Stimulated activated CD4-positive, alpha-beta T cell treated with anti-CD3 and anti-CD28 coated beads, TNF-alpha, amount 100 ng/mL, for 24 hours (primary cell): ENCODE data around the gene PLPPR2.
"Not testable (repeated sequence)": the region's sequence is repeated elsewhere in the genome, so short reads cannot be mapped to it uniquely, and the experiment has no call there.

ENCODE experiments used
- DNase-seq, 3 experiments: peaks; one replicate each; pipeline ENCODE4 v3.0.0-alpha.2; 2020; ENCODE audit warnings: low read depth in 3 of 3

PLPPR2 gene

GRCh38 chr19:11355160-11356073 is at the start of gene PLPPR2:
PLPPR2 (plus strand) TSS chr19:11355432; CDS start chr19:11357674, 2,242 bp downstream.
- peak; percentile 71 to 86 (median 75) for DNase-seq

GRCh38 chr19:11306337-11306736 is 48.9 kb upstream of the PLPPR2 start:
- no peak for DNase-seq

- not testable (repeated sequence) for DNase-seq
Observed at GRCh38 chr19:11320278-11320995, 34.8 kb upstream of the PLPPR2 start.

GRCh38 chr19:11321191-11322126 is 33.8 kb upstream of the PLPPR2 start:
- no peak for DNase-seq

- no peak for DNase-seq
Observed at GRCh38 chr19:11322269-11323024, 32.8 kb upstream of the PLPPR2 start.

GRCh38 chr19:11323601-11324078 is 31.6 kb upstream of the PLPPR2 start:
- DNase-seq: no peak

GRCh38 chr19:11324079-11324661 is 31.1 kb upstream of the PLPPR2 start:
- peak in 1 of 3 experiments; percentile 24 for DNase-seq

- no peak for DNase-seq
Observed at GRCh38 chr19:11324748-11325389, 30.4 kb upstream of the PLPPR2 start.

GRCh38 chr19:11325544-11325943 is 29.7 kb upstream of the PLPPR2 start:
- DNase-seq: no peak

- DNase-seq: no peak
Observed at GRCh38 chr19:11330127-11330526, 25.1 kb upstream of the PLPPR2 start.

- no peak for DNase-seq
Observed at GRCh38 chr19:11331502-11331901, 23.7 kb upstream of the PLPPR2 start.

- no peak for DNase-seq
Observed at GRCh38 chr19:11332822-11333221, 22.4 kb upstream of the PLPPR2 start.

GRCh38 chr19:11333838-11334237 is 21.4 kb upstream of the PLPPR2 start:
- not testable (repeated sequence) for DNase-seq

GRCh38 chr19:11335449-11336146 is 19.6 kb upstream of the PLPPR2 start:
- no peak for DNase-seq

- no peak for DNase-seq
Observed at GRCh38 chr19:11337080-11337479, 18.2 kb upstream of the PLPPR2 start.

GRCh38 chr19:11338121-11338520 is 17.1 kb upstream of the PLPPR2 start:
- no peak for DNase-seq

- no peak for DNase-seq
Observed at GRCh38 chr19:11338569-11339253, 16.5 kb upstream of the PLPPR2 start.

- DNase-seq: peak; percentile 67 to 89 (median 76)
Observed at GRCh38 chr19:11339254-11340098, 15.8 kb upstream of the PLPPR2 start, which contains the start of gene RAB3D. RAB3D (minus strand) TSS chr19:11339657; CDS start chr19:11337399, 2,258 bp downstream.
